HepG2 (cell line): Measurements from ENCODE around the gene IRF1. TPM values are rescaled to one million over a fixed set of nuclear protein-coding genes. Genes with fewer than 3 reads are reported as not detected.
A peak's percentile ranks its signal among the peaks of the same experiment; 100 is the strongest.

Source experiments
- CHD2 ChIP-seq: IDR thresholded peaks from 2 replicates; pipeline ENCODE4 v1.6.1; 2011; ENCODE audit warnings: low read depth, low read length, improper control_type of control experiment
- GRHL1 ChIP-seq: sonication (generic); formaldehyde crosslinking; conservative IDR thresholded peaks from 2 replicates; pipeline ENCODE4 v1.8.0; 2022; ENCODE audit warnings: missing genetic modification reagents
- KIAA2018 ChIP-seq: sonication (generic); formaldehyde crosslinking; IDR thresholded peaks from 2 replicates; pipeline ENCODE4 v1.5.0; 2020; ENCODE audit warnings: mild to moderate bottlenecking, missing genetic modification reagents, borderline replicate concordance
- PAX8 ChIP-seq: sonication (generic); formaldehyde crosslinking; IDR thresholded peaks from 2 replicates; pipeline ENCODE4 v1.8.0; 2022; ENCODE audit warnings: mild to moderate bottlenecking, missing genetic modification reagents, borderline replicate concordance
- TEF ChIP-seq: sonication (generic); formaldehyde crosslinking; IDR thresholded peaks from 2 replicates; pipeline ENCODE4 v1.5.0; 2020; ENCODE audit warnings: missing genetic modification reagents
- ZBTB10 ChIP-seq: sonication (generic); formaldehyde crosslinking; IDR thresholded peaks from 2 replicates; pipeline ENCODE4 v1.4.0; 2020; ENCODE audit warnings: missing genetic modification reagents, borderline replicate concordance
- ZNF12 ChIP-seq: sonication (generic); formaldehyde crosslinking; IDR thresholded peaks from 2 replicates; pipeline ENCODE4 v1.5.0; 2020; ENCODE audit warnings: missing genetic modification reagents
- ZNF383 ChIP-seq: sonication (generic); formaldehyde crosslinking; IDR thresholded peaks from 2 replicates; pipeline ENCODE4 v1.4.0; 2020; ENCODE audit warnings: missing genetic modification reagents, mild to moderate bottlenecking, borderline replicate concordance
- ZNF574 ChIP-seq: sonication (generic); formaldehyde crosslinking; IDR thresholded peaks from 2 replicates; pipeline ENCODE4 v1.4.0; 2020; ENCODE audit warnings: missing genetic modification reagents
- ZNF598 ChIP-seq: sonication (generic); formaldehyde crosslinking; IDR thresholded peaks from 2 replicates; pipeline ENCODE4 v1.5.1; 2020; ENCODE audit warnings: mild to moderate bottlenecking, missing genetic modification reagents, borderline replicate concordance
- ZNF879 ChIP-seq: sonication (generic); formaldehyde crosslinking; IDR thresholded peaks from 2 replicates; pipeline ENCODE4 v1.8.1; 2023; ENCODE audit warnings: missing genetic modification reagents
- polyA plus RNA-seq, 8 experiments: library from polyadenylated mRNA; depleted of rRNA in 3 of 8; stranded (reverse) in 7 of 8; unstranded in 1 of 8; fragments of >200 nt; fragmentation: Illumina TruSeq in 4 of 8; extraction: Trizol in 4 of 8; gene quantifications; 2 replicates each; pipeline versions ENCODE4 v1.2.1 to v1.2.3, GENCODE V29; 2011 to 2016; ENCODE audit warnings: low read depth in 4 of 8, missing spikeins in 1 of 8, mixed read lengths in 1 of 8; ENCODE audit not compliant: insufficient read depth in 1 of 8
- total RNA-seq, 5 experiments: library from RNA; depleted of rRNA; stranded (reverse); fragments of >200 nt; fragmentation: Illumina TruSeq; extraction: Trizol; gene quantifications; 2 replicates each; pipeline ENCODE4 v1.2.3, GENCODE V29; 2016; ENCODE audit warnings: low read depth in 1 of 5

IRF1 gene
- total and polyA plus RNA-seq, 2 of the 13 experiments (the other 11 are each of a cell fraction or from before 2014, with no cell fraction given), result 4.1 to 8.8 TPM

GRCh38 chr5:132496631-132497487 is 6.3 kb upstream of the IRF1 start (continued):
- TF ChIP-seq KIAA2018 (no peak), ZNF574 (CRISPR knock-in tag) (no peak), ZNF879 (CRISPR knock-in tag) (no peak), ZNF598 (CRISPR knock-in tag) (no peak), ZNF12 (CRISPR knock-in tag) (no peak; the same call in 1 of the 2 replicates), ZBTB10 (CRISPR knock-in tag) (no peak), TEF (no peak), ZNF383 (peak; percentile 80; the same call in 1 of the 2 replicates), GRHL1 (CRISPR knock-in tag) (no peak), CHD2 (no peak), PAX8 (CRISPR knock-in tag) (no peak)
